Stimulated activated CD4-positive, alpha-beta T cell treated with anti-CD3 and anti-CD28 coated beads, Interleukin-2, amount 100 ng/mL, for 48 hours (primary cell): ENCODE results near the gene RGS11.

Experiments
- DNase-seq, 2 donors: peaks; one replicate each; pipeline ENCODE4 v3.0.0-alpha.2; 2020

The RGS11 gene

GRCh38 chr16:296276-296675 lies 20.5 kb upstream of the RGS11 start:
- DNase-seq = no peak

- DNase-seq = no peak
Observed at GRCh38 chr16:293043-293775, 17.5 kb upstream of the RGS11 start.

DNA sequence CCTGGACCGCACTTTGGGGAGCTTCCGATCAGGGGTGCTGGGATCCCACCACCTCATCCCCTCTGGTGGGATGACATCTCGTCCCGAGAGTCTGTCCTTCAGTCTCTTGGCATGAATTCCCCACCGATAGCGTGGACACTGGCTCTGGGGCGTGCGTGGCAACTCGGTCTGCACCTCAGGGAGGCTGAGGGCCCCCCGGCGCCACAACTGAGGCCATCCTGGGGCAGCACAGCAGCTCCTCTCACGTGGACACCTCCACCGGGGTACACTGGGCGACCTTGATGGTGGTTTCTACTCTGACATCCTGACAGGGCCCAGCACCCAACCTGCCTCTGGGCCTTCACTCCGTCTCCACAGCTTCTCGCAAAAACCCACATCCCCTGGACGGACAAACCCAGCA lies 15.8 kb upstream of the RGS11 start:
- no peak for DNase-seq

DNA sequence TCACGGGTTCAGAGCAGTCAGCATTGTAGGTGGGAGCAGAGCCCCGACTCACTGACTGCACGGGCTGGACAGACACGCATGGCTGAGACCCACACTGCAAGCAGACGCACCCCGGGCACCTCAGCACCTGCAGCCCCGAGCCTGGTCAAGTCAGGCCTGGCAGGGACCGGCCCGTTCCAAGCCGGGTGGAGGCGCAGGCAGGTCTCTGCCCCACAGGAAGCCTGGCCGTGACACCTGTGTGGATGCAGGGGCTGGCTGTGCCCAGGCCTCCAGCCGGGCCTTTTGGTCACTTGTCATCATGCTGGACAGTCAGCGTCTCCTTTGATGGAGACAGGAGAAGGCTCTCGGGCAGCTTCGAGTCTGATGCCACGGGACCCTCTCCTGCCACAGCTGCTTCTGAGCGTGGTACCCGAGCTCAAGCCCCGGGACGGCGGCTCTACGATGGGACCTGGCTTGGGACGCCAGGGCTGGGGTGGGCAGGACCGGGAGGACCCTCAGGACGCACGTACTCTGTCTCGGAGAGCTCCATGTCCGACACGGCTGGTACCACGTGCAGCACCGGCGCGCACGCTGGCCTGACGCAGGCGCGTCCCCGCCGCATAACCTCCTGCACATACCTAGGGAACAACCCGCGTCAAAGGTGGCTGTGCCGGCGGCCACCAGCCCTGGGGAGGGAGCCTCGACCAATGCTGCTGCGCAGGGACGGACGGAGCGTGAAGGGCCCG lies 15.1 kb upstream of the RGS11 start:
- DNase-seq = no peak

DNA sequence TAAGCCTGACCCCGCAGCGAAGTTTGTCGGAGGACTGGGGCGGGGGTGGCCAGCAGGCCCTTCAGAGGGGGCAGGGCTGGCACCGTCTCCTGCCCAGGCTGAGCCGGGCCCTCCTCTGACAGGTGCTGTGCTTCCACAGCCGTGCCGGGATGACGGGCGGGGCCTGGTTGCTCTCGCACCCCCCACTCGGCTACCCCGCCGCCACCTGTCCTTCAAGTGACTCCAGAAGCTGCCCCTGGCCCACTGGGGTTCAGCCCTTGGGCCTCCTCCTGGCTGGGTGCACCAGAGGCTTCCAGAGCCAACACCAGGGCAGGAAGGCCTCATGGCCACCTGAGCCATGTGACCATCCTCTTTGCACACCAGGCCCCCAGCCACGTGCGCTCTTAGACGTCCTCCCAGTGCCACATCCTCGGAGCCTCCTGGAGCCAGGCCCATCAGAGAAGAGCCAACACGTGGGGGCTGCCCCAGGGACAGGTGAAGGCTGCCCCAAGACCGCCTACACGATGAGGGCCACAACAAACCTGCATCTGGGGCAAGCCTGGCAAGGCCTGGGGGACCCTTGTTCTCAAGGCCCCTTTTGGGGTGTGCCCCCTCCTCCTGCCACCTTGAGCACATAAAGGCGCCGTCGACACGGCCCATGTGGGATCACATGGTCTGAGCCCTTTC lies 14.4 kb upstream of the RGS11 start:
- no peak for DNase-seq

- DNase-seq = no peak
Observed at GRCh38 chr16:289395-289997, 13.8 kb upstream of the RGS11 start.

- DNase-seq = no peak
Observed at GRCh38 chr16:287981-288920, 12.5 kb upstream of the RGS11 start.

DNA sequence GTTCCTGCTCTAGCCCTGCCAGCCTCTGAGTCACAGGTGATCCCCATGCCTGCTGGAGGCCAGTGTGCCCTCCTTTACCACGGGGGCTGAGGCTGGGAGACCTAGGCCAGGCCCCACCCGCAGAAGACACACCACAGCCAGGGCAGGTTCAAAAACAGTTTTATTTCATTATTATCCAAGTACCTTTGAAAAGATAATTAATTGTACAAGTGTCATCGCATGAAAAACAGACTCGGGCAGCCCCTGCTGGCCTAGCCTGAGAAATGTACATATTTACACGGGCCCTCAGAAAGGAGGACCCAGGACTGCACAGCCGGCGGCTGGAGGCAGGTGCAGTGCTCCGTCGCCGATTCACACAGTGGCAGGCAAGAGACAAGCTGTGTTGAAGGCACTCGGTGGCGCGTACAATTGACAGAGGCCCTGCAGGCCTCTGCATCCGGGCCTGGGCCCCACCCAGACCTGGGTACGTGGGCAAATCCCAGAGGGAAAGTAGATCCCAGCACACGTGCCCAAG lies 11.6 kb upstream of the RGS11 start:
- no peak for DNase-seq

- no peak for DNase-seq
Observed at GRCh38 chr16:286491-287297, 10.9 kb upstream of the RGS11 start.

- no peak for DNase-seq
Observed at GRCh38 chr16:285146-286055, 9.7 kb upstream of the RGS11 start.

DNA sequence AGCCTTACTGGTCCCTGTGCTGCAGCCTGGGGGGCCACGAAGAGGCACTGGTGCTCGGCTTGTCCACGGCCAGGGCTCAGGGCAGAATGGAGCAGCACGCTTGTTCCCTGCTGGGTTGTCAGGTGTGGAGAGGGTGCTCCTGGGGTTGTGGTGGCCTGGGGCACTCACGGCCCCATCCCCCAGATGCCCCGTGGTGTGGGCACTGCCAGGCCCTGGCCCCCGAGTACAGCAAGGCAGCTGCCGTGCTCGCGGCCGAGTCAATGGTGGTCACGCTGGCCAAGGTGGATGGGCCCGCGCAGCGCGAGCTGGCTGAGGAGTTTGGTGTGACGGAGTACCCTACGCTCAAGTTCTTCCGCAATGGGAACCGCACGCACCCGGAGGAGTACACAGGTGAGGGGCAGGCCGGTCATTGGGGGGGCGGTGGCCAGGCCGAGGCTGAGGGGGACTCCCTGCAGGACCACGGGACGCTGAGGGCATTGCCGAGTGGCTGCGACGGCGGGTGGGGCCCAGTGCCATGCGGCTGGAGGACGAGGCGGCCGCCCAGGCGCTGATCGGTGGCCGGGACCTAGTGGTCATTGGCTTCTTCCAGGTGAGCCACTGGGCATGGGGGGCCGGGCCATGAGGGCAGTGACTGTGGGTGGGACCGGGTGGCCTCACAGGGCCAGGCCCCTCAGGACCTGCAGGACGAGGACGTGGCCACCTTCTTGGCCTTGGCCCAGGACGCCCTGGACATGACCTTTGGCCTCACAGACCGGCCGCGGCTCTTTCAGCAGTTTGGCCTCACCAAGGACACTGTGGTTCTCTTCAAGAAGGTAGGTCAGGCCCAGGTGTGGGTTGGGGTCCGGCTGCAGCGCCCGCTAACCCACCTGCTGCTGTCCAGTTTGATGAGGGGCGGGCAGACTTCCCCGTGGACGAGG lies 8.7 kb upstream of the RGS11 start:
- no peak for DNase-seq

DNA sequence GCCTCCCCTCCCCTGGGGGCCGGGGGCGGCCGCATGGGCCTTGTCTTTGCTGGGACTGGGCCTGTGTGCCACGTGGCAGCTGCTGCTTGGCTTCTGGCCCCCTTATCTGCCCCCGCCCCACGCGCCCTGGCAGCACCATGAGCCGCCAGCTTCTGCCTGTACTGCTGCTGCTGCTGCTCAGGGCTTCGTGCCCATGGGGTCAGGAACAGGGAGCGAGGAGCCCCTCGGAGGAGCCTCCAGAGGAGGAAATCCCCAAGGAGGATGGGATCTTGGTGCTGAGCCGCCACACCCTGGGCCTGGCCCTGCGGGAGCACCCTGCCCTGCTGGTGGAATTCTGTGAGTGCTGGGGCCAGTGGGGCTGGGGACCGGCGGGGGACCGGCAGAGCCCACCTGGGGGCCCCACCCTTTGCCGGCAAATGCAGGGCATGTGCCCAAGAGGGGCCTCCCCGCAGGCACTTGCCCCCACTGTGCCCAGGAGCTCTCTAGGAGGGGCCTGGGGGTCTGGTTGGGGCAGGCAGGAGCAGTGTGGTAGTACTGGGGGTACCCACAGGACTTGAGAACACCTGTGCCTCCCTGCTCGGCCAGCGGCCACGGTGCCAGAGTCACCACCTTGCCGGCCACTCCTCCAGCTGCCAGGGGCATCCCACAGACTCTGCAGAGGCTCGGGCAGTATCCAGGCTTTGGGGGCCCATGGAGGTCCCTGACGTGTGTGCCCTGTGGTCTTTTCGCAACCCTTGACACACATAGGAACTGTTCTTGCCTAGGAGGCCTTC lies 7.5 kb upstream of the RGS11 start, which contains the start of gene PDIA2:
Gene PDIA2, plus strand, starts transcription at position 132 of the 773 bp plus-strand sequence. Its CDS starts 6 bp downstream, at position 138.
- DNase-seq = no peak

DNA sequence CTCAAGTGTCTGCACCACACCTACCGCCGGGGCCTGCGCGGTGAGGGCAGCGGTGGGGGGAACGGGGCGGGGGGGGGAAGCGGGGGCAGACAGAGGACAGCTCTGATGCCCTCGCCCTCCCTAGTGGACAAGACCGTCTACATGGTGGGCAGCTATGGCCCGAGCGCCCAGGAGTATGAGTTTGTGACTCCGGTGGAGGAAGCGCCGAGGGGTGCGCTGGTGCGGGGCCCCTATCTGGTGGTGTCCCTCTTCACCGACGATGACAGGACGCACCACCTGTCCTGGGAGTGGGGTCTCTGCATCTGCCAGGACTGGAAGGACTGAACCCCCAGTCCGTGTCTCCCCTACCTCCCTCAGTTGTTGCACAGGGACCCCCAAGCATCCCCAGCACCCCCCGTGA lies 6.7 kb upstream of the RGS11 start:
- DNase-seq = no peak

GRCh38 chr16:281660-282255 lies 6.0 kb upstream of the RGS11 start:
- no peak for DNase-seq

DNA sequence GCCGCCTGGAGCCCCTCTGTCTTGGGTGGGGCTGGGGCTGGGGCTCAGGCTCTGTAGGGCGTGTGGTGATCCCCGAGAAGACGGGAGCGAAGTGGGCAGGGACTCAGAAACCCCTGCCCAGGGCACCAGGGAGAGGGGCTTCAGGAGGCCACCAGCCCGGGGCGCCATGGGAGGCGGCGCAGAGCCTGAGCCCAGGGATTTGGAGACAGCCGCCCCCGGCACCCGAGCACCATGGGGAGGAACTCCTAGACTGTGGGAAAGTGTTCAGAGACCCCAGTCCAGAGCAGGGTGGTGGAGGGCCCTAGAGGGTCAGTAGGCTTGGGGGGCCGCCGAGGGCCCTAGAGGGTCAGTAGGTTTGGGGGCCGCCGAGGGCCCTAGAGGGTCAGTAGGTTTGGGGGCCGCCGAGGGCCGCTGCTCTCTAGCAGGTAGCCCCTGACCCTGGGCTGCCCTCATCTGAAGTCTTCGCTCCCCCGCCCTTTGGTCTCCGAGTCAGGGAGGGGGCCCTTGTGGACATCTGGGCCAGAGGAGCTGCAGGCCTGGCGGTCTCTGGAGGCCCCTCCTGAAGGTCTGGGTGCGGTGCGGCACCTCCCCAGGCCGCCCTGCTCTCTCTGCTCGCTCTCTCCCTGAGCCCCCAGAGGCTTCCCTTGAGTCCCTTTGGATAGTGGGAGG lies 5.4 kb upstream of the RGS11 start:
- DNase-seq = no peak

GRCh38 chr16:280552-280951 lies 4.8 kb upstream of the RGS11 start, which contains the start of gene ARHGDIG:
Gene ARHGDIG (plus strand): TSS chr16:280591. CDS start chr16:280681, 90 bp downstream.
- no peak for DNase-seq

DNA sequence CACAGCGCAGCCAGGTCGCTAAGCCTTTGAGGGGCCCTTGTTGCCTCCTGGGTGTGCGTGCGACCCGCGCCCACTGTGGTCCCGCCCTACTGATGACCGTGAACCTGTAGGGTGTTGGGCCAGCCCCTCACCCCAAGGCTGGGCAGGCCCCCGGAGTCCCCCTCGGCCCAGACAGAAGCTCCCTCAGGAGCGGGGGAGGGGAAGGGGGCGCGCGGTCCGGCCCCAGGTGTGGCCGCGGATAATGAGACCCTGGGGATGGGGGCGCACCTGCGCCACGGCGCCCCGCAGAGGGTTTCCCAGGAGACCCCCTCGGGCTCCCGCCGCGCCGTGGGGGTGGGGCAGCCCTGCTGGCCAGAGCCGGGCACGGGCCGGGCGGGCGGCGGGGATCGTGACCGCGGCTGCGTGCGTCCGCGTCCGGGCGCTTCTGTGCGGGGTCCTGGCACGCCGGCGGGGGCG lies 4.3 kb upstream of the RGS11 start:
- DNase-seq = no peak
